ENCODE data around the gene TSPAN13. TPM values are rescaled to one million over a fixed set of nuclear protein-coding genes. Genes with fewer than 3 reads are reported as not detected.

Gene TSPAN13
- total RNA-seq (2021): 30.4 to 32.7 TPM (median 32.0 TPM) in 3 replicates
- Bru-seq, nascent RNA: percentile 78 among the genes with signal in this experiment
- long read RNA-seq, experiment 1, transcript TSPAN13-201 (6 exons, 2,093 nt): major isoform, 210 of 223 reads
- long read RNA-seq, experiment 1, partial matches to known transcripts: 3 of 223 reads
- long read RNA-seq, experiment 1, other reads (novel, unspliced or antisense): 10 of 223 reads
- long read RNA-seq, experiment 2, transcript TSPAN13-201 (6 exons, 2,093 nt): major isoform, 54 of 72 reads
- long read RNA-seq, experiment 2, partial matches to known transcripts: 14 of 72 reads
- long read RNA-seq, experiment 2, other reads (novel, unspliced or antisense): 4 of 72 reads
- long read RNA-seq, experiment 3, transcript TSPAN13-201 (6 exons, 2,093 nt): major isoform, 10 of 12 reads
- long read RNA-seq, experiment 3, partial matches to known transcripts: 1 of 12 reads
- long read RNA-seq, experiment 3, other reads (novel, unspliced or antisense): 1 of 12 reads

DNA sequence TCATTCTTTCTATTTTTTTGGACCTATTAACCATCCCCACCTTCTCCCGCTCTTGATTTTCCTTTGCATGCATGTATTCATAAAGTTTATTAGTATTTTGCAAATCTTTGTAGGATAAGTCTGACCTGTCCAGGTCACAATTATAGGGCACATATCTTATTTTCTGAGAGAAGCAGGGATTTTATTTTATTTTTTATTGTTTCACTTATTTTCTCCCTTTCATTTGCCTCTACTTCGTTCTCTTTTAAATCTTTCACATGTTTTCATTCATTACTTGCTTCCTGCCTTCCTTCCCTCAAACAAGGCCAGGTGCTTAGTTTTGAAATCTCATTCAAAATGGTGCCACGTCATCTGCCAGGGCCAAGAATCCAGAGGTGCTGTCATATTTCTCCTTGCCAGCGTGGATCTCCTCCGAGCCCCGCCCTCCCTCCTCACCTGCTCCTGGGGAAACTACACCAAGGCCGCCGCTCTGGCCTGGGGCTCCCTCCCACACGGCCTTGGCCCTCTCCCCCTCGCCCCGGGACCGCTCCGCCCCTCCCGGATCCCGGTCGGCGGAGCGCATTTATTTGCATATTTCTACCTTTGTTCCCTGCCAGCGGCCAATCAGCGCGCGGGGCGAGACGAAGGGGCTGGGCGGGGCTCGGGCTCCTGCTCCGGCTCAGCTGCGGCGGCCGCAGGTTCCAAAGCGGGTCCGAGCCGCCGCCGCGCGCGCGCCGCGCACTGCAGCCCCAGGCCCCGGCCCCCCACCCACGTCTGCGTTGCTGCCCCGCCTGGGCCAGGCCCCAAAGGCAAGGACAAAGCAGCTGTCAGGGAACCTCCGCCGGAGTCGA is at the start of gene TSPAN13:
Gene TSPAN13, plus strand, starts transcription at position 654 of the 830 bp plus-strand sequence. CDS start 213 bp downstream, outside the sequence.
- 0 out of 2 replicates have a peak, but pooled peaks cover 8% of the 10 kb centered on the region for H3K27me3 Mint-ChIP-seq (ENCODE audit: low read depth)
- H3K27ac Mint-ChIP-seq: peak within 1 kb of the TSS; percentile 96
- TF ChIP-seq, protein P1, sequence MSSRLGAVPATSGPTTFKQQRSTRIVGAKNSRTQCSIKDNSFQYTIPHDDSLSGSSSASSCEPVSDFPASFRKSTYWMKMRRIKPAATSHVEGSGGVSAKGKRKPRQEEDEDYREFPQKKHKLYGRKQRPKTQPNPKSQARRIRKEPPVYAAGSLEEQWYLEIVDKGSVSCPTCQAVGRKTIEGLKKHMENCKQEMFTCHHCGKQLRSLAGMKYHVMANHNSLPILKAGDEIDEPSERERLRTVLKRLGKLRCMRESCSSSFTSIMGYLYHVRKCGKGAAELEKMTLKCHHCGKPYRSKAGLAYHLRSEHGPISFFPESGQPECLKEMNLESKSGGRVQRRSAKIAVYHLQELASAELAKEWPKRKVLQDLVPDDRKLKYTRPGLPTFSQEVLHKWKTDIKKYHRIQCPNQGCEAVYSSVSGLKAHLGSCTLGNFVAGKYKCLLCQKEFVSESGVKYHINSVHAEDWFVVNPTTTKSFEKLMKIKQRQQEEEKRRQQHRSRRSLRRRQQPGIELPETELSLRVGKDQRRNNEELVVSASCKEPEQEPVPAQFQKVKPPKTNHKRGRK (CRISPR knock-in tag; IDR thresholded peaks at IDR 0.05; ENCODE audit: borderline replicate concordance): 0 out of 2 replicates have a peak, but pooled peaks have one; percentile 86
- TF ChIP-seq NFYB (CRISPR knock-in tag; conservative IDR thresholded peaks at IDR 0.05; ENCODE audit: low read depth) (peak; percentile 73), SP1 (CRISPR knock-in tag; conservative IDR thresholded peaks at IDR 0.05) (peak; percentile 37; the same call in 1 of the 2 replicates), GABPB1 (CRISPR knock-in tag; IDR thresholded peaks at IDR 0.05) (no peak)
- TF ChIP-seq, protein P2, sequence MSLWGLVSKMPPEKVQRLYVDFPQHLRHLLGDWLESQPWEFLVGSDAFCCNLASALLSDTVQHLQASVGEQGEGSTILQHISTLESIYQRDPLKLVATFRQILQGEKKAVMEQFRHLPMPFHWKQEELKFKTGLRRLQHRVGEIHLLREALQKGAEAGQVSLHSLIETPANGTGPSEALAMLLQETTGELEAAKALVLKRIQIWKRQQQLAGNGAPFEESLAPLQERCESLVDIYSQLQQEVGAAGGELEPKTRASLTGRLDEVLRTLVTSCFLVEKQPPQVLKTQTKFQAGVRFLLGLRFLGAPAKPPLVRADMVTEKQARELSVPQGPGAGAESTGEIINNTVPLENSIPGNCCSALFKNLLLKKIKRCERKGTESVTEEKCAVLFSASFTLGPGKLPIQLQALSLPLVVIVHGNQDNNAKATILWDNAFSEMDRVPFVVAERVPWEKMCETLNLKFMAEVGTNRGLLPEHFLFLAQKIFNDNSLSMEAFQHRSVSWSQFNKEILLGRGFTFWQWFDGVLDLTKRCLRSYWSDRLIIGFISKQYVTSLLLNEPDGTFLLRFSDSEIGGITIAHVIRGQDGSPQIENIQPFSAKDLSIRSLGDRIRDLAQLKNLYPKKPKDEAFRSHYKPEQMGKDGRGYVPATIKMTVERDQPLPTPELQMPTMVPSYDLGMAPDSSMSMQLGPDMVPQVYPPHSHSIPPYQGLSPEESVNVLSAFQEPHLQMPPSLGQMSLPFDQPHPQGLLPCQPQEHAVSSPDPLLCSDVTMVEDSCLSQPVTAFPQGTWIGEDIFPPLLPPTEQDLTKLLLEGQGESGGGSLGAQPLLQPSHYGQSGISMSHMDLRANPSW (CRISPR knock-in tag; conservative IDR thresholded peaks at IDR 0.05; ENCODE audit: low read depth): no peak
- ChIA-PET POLR2A (no interaction called here), CTCF (interaction anchor here (1.8 kb wide), 1 partner anchor 58 kb away, joined by 9 read pairs; no protein-coding TSS in a partner anchor)
- H3K36me3 Mint-ChIP-seq: no peaks in the 10 kb centered on the region
- ATAC-seq: peak; percentile 96
- H3K9me3 Mint-ChIP-seq: no peaks in the 10 kb centered on the region
- H3K4me1 Mint-ChIP-seq: peaks cover 32% of the 10 kb centered on the region
- DNase-seq (ENCODE audit: low spot score): peak; percentile 97
- peak within 1 kb of the TSS; percentile 87 for H3K4me3 Mint-ChIP-seq

DNA sequence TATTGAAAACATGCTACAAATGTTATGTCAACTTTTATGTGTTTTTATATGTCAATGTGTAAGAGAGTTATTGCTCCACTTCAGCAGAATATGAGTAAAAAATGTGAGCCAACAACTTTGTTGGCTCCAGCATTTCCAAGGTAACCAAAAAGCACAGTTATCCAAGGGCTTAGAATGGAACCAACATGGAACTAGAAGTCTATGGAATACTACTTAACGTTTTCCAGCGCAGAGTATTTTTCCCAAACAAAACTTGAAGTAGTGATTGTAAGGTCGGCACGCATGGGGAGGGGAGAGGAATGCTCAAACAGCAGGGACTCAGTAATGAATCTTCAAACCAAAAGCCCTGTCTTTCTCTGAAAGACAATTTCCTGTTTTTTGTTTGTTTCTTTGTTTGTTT is 45.0 kb upstream of the TSPAN13 start:
- DNase-seq (ENCODE audit: low spot score): no peak
- no peak overlapping the region for H3K4me3 Mint-ChIP-seq
- POLR2A ChIA-PET: no interaction called here
- H3K27me3 Mint-ChIP-seq (ENCODE audit: low read depth): no peaks in the 10 kb centered on the region
- H3K4me1 Mint-ChIP-seq: peaks cover 16% of the 10 kb centered on the region
- no peak for ATAC-seq
- H3K9me3 Mint-ChIP-seq: peaks cover 5% of the 10 kb centered on the region; the same call in 1 of the 2 replicates
- CTCF ChIA-PET: no interaction called here
- peaks cover 34% of the 10 kb centered on the region for H3K36me3 Mint-ChIP-seq
- peak overlapping the region; percentile 21; the same call in 1 of the 2 replicates for H3K27ac Mint-ChIP-seq
- TF ChIP-seq, protein P3, sequence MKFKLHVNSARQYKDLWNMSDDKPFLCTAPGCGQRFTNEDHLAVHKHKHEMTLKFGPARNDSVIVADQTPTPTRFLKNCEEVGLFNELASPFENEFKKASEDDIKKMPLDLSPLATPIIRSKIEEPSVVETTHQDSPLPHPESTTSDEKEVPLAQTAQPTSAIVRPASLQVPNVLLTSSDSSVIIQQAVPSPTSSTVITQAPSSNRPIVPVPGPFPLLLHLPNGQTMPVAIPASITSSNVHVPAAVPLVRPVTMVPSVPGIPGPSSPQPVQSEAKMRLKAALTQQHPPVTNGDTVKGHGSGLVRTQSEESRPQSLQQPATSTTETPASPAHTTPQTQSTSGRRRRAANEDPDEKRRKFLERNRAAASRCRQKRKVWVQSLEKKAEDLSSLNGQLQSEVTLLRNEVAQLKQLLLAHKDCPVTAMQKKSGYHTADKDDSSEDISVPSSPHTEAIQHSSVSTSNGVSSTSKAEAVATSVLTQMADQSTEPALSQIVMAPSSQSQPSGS (CRISPR knock-in tag; IDR thresholded peaks at IDR 0.05; ENCODE audit: borderline replicate concordance, low read depth): no peak
- TF ChIP-seq TCF7 (CRISPR knock-in tag; IDR thresholded peaks at IDR 0.05; ENCODE audit: low read depth) (no peak), ZNF121 (CRISPR knock-in tag; IDR thresholded peaks at IDR 0.05) (no peak), OVOL2 (CRISPR knock-in tag; IDR thresholded peaks at IDR 0.05; ENCODE audit: borderline replicate concordance) (no peak), GABPB1 (CRISPR knock-in tag; IDR thresholded peaks at IDR 0.05) (no peak)
- TF ChIP-seq, protein P4, sequence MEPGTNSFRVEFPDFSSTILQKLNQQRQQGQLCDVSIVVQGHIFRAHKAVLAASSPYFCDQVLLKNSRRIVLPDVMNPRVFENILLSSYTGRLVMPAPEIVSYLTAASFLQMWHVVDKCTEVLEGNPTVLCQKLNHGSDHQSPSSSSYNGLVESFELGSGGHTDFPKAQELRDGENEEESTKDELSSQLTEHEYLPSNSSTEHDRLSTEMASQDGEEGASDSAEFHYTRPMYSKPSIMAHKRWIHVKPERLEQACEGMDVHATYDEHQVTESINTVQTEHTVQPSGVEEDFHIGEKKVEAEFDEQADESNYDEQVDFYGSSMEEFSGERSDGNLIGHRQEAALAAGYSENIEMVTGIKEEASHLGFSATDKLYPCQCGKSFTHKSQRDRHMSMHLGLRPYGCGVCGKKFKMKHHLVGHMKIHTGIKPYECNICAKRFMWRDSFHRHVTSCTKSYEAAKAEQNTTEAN (CRISPR knock-in tag; IDR thresholded peaks at IDR 0.05): no peak
- TF ChIP-seq, protein P5, sequence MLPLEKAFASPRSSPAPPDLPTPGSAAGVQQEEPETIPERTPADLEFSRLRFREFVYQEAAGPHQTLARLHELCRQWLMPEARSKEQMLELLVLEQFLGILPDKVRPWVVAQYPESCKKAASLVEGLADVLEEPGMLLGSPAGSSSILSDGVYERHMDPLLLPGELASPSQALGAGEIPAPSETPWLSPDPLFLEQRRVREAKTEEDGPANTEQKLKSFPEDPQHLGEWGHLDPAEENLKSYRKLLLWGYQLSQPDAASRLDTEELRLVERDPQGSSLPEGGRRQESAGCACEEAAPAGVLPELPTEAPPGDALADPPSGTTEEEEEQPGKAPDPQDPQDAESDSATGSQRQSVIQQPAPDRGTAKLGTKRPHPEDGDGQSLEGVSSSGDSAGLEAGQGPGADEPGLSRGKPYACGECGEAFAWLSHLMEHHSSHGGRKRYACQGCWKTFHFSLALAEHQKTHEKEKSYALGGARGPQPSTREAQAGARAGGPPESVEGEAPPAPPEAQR (CRISPR knock-in tag; IDR thresholded peaks at IDR 0.05): no peak

All from WTC11 (cell line).